ENCODE data around the gene TNFAIP3. TPM values are rescaled to one million over a fixed set of nuclear protein-coding genes. Genes with fewer than 3 reads are reported as not detected.

TNFAIP3 gene
- total RNA-seq, 1 donor from 2014 or later, result 19.9 TPM

GRCh38 chr6:137845460-137845859 is 21.6 kb upstream of the TNFAIP3 start:
- no peak for DNase-seq

- DNase-seq, result no peak
These were observed 20.8 kb upstream of the TNFAIP3 start for GRCh38 chr6:137846274-137846673.

GRCh38 chr6:137846772-137847313 is 20.2 kb upstream of the TNFAIP3 start:
- DNase-seq, result no peak

DNA sequence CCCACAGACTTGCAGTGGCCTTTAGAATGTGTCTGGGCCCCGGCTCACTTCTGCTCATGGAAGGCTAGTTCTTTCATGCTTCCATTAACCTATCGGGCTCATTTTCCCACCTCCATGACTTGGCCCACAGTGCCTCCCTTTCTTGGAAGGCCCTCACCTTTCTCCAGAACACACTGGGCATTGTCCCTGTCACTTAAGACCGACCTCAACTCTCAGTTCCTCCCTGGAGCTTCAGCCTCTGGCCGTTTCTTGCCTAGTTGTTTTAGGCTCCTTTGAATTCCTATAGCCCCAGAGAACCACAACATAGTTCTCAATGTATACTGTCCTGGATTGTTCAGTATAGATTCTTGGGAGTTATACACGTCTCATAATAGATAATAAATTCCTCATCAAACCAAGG is 19.3 kb upstream of the TNFAIP3 start:
- no peak for DNase-seq

- no peak for DNase-seq
These were observed 18.4 kb upstream of the TNFAIP3 start for GRCh38 chr6:137848672-137849071.

DNA sequence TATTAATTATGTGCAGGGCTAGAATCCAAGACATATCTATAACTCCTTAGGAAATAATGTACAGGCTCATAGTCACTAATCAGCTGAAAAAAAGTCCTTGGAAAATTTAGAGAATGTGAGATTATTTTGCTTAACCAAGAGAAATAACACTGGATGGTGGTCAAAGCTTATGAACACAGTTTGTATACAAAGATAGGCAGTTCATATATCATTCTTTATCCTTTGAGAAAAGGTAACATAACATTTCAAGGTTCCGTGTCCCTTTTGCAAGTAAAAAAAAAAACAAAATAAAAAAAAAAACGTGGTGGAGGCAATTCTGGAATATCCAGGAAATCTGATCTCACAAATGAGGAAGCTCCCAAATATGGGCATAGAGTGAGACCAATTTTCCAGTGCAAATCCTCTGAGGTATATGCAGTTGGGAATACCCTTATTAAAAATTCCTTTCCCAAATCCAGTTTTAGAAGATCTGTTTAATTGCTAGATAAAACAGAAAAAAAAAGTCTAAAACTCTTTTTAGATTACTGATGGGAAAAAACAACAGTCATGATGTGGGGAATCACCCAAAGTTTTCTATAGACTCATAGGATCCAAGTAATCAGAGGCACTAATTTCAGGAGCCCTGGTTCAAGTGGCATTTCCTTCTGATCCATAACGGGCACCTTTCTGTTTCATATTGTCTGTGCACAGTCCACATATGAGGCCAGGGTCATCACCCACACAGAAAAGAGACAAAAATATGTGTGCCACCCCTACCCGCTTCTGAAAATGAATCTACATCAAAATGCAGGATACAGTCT is 17.7 kb upstream of the TNFAIP3 start:
- DNase-seq, result no peak

GRCh38 chr6:137849981-137850714 is 16.9 kb upstream of the TNFAIP3 start:
- no peak for DNase-seq

DNA sequence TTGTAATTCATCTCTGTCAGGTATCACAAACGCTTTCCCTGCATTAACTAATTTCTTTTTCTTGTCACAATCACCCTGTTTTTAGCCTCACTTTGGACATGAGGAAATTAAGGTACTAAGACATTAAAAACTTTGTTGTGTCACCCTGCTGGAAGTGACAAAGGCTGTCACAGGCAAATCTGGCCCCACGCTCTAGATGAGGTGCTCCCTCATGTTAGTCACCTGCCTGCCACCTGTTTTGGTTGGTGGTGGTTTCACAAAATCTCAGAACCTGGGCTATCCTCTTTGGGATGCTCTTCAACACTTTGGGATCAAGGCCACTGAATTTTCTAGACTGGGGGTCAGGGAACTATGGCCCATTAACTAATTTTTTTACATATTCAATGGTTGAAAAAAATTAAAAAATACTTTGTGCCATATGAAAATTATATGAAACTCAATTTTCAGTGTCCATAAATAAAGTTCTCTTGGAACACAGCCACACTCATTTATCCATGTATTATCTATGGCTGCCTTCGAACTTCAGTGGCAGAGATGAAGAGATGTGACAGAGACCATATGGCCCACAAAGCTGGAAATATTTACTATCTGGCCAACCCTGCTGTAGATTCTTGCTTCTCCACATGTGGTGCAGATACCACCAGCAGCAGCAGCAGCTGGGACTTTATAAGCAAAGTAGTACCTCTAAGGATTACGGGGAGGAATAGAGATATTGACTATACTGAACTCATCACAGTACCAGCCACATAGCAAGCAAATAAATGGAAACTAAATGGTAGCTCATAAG is 16.1 kb upstream of the TNFAIP3 start:
- DNase-seq, result no peak

DNA sequence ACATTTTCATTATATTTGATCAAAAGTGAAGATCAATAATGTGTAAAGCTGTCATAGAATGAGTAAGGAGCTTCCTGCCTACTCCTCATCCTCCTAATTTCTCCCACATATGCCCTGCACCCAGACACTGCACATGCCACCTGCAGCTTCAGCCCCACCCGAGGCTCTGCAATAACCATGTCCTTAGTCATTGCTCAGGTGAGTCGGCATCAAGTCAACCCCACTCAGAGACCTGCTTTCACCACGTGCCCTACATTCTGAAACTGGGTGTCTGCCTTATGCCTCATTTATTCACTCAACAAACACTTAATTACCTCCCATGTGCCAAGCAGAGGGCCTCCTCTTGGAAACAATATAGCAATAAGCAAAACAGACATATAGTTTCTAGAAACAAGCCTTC is 15.4 kb upstream of the TNFAIP3 start:
- DNase-seq, result no peak

DNA sequence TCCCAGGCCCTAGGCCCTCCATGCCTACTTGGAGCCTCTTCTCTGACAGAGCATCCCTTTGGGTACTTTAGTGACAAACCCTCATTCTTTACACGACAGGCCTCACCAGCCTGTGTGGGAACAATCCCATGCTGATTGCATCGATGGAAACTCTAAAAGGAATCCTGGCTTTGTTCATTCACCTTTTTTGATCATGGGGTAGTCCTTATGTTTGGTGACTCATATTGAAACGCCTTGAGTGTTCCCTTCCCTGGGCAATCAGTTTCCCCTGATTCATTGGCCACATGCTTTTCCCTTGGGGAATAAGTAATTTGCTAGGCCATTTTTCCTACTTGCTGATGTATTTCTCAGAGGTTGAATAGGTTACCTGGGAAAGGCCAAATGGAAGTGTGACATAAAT is 14.7 kb upstream of the TNFAIP3 start:
- no peak for DNase-seq

DNA sequence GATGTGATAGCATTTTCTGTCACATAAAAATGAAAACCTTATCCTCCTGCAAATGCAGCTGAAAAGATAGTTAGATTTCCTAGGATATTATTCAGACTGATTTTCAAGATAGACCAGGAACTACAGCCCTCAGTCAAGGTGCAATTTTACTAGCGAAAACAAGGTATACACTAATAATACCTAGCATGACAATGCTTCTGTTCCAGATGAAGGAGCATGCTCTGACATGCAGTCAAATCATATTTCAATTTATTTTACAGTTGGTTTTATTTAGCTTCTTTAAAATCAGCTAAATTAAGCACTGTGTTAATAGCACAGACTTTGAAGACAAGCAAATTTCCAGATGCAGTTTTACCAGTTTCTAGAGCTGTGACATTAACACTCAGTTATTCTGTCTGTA is 14.2 kb upstream of the TNFAIP3 start:
- no peak for DNase-seq

GRCh38 chr6:137853569-137854213 is 13.4 kb upstream of the TNFAIP3 start:
- no peak for DNase-seq

DNA sequence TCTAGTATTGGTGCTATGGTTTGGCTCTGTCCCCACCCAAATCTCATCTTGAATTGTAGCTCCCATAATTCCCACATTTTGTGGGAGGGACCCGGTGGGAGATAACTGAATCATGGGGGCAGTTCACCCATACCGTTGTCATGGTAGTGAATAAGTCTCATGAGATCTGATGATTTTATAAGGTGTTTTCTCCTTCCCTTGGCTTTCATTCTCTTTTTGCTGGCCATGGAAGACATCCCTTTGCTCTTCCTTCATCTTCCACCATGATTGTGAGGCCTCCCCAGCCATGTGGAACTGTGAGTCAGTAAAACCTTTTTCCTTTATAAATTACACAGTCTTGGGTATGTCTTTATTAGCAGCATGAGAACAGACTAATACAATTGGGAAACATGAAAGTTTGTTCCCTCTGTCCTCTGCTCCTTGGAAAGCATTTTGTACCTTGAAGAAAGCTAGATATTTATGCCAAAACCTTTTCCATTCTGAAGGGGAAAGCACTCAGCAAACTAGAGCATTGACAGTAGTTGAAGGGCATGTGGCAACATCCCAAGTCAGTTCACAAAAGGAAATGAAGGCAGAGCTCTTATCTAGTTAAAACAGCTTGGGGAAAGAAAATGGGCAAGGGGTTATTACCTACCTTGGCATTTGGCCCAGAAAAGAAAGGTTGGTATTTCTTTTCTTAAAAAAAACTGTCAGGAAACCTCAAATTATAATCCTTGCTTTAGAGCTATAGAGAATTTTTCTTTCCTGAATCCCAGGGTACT is 10.7 kb upstream of the TNFAIP3 start:
- DNase-seq, result no peak

GRCh38 chr6:137859025-137859424 is 8.0 kb upstream of the TNFAIP3 start:
- DNase-seq, result no peak

DNA sequence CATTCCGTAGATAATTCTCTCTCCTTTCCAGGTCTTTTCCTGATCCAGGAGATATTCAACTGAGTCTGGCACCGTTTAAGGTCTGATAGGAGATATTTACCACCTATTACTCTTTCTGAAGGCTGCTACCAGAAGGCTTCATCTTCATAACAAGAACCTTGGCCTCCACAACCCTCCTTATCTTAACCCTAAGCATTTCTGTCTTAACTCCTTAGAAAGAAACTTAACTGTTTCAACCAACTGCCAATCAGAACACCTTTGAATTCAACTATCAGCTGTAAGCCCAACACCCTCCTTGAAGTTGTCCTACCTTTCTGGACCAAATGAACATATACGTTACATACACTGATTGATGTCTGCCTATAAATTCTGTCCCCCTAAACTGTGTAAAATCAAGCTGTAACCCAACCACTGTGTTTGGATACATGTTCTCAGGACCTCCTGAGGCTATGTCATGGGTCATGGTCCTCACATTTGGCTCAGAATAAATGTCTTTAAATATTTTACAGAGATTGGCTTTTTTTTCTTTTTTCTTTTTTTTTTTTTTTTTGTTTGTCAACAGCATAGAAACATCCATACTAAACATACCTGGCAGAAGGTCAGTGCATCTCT is 6.6 kb upstream of the TNFAIP3 start:
- no peak for DNase-seq

DNA sequence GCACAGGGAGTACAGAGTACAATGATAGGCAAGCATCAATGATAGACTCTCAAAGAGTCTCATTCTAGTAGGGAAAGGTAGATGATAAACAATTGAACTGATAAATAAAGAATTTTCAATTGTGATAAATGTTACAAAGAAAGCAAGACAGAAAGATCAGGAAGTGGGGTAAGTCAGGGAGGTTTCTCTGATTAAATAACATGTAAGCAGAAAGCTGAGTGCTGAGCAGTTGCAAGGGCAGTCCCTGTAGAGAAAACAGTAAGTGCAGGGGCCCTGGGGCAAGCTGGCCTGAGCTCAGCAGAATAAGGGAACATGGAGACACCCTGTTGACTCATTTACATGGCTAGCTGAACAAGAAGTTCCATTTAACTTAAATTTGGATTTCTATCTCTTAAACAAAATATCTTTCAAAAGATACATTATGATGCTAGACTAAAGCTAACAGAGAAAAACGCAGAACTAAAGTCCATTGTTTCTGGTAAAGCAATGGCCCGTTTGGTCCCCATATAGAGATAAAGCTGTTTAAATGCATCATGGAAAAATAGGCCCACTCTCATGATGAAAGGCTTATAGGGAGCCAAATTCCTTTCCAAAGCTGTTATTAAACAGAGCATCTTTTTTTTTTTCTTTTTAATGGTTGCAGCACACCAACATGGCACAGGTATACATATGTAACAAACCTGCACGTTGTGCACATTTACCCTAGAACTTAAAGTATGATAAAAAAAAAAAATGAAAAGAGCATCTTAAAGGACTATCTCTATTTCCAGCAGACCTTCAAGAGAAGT is 5.3 kb upstream of the TNFAIP3 start:
- no peak for DNase-seq

- no peak for DNase-seq
These were observed 4.5 kb upstream of the TNFAIP3 start for GRCh38 chr6:137862419-137863090.

GRCh38 chr6:137863091-137863797 is 3.8 kb upstream of the TNFAIP3 start:
- peak; percentile 44 for DNase-seq

Data from tongue (tissue), 2 donors.